Measurements from ENCODE around the gene PUDP.
"Not testable (repeated sequence)": the region's sequence is repeated elsewhere in the genome, so short reads cannot be mapped to it uniquely, and the experiment has no call there.

PUDP gene

DNA sequence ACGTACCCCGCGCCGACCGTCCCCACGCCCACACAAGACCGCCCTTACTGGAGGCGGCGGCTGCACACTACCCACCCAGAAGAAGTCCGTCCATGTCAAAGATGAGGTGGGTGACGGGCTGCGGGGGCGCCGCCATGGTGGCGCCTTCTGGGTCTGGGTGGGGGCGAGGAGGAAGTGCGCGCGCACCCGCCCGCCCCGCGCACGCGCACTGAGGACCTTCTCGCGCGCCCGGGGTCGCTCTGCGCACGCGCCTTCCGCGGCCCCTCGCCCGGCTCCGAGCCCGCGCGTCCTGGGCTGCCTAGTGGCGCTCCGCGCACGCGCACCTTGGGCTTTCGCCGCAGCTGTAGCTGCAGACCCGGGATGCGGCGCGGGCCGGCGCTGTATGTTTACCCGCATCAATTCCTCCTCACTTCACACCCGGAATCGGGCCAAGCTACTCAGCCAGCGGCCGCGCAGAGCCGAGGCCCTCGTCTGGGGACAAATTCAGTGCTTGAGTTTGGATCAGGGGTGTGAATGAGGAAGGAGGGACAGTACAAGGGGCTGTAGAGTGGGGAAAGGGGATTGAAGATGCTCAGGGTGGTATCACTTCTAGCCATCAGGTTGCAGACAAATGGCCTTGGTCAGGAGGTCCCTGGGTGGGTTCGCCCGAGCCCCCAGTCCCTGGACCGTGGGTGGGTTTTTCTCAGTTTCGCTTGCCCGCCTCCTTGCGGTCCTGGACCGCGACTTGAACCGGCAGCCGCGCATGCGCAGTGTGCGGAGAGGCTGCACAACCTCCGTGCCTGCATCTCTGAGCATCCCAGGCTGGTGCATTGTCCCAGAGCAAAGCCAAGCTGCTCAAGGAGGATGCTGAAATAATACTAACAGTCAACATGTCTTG, at the start of gene PUDP:
Gene PUDP (minus strand): TSS at position 176 of the 877 bp plus-strand sequence. CDS start 40 bp downstream, at position 136.
- DNase-seq, result peak; percentile 86

DNA sequence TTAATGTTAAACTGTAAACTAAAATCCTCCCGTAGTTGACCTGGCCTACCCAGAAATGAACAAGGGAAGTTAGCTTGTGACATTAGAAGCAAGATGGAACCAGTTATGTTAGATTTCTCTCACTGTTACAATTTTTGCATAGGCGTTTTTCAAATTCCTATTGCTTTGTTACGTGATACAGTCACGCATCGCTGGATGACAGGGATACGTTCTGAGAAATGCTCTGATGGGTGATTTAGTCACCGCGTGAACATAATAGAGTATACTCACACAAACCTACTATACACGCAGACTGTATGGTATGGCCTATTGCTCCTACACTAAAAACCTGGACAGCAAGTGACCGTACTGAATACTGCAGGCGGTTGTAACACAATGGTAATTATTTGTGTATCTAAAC, 46.7 kb upstream of the PUDP start:
- DNase-seq, result no peak

- DNase-seq, result no peak
Observed at GRCh38 chrX:7192871-7193270, 44.9 kb upstream of the PUDP start.

DNA sequence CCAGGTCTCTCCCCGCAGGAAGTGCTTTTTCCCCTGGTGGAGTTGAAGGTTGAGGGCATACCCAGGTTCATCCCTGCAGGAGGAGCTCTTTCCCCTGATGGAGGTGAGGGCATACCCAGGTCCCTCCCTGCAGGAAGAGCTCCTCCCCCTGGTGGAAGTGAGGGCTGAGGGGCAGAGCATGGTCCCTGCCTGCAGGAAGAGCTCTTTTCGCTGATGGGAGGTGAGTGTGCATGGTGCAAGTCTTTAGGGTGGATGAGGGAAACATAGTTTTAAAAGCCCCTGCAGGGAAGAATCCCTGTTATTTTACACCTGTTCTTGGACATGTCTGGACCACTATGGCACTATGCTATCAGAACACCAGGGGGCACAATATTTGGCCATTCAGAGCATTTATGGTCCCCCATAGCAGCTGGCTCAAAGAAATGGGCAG, 43.7 kb upstream of the PUDP start:
- DNase-seq, result no peak

GRCh38 chrX:7190157-7190556, 42.2 kb upstream of the PUDP start:
- DNase-seq, result no peak

GRCh38 chrX:7188672-7189071, 40.7 kb upstream of the PUDP start:
- DNase-seq, result no peak

DNA sequence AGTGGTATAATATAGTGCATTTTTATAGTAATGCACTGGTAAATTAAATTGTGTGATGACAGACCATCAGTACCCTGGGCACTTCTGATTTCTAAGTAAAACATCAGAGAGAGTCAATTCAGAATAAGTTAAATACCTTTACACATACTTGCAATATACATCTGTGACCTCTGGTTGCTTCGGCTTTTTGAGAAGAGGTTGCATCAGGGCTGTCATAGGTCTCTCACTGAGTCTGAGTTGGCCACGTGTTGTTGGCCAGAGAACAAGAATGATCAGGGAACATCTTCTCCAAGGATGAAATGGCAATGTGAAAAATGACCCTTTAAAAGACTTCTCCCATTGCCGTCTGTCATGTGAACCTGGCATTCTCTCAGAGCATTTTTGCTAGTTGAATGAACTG, 36.9 kb upstream of the PUDP start:
- no peak for DNase-seq

DNA sequence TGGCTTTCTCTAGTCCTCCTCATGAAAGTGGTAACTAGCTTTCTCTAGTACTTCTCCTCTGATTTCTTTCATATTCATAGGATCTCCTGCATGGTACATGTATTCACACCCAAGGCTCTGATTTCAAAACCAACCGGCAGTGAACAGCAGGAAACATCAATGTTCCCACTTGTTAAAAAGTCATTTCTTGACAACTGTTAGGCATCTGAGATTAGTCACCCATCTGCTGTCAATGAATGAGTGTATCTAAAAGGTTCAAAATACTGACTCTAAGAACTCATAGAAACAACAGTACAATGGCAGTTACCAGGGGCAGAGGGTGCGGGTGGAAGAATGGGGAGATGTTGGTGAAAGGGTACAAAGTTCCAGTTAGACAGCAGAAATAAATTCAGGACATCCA, 31.5 kb upstream of the PUDP start:
- DNase-seq, result no peak

- not testable (repeated sequence) for DNase-seq
Observed at GRCh38 chrX:7178859-7179258, 30.9 kb upstream of the PUDP start.

DNA sequence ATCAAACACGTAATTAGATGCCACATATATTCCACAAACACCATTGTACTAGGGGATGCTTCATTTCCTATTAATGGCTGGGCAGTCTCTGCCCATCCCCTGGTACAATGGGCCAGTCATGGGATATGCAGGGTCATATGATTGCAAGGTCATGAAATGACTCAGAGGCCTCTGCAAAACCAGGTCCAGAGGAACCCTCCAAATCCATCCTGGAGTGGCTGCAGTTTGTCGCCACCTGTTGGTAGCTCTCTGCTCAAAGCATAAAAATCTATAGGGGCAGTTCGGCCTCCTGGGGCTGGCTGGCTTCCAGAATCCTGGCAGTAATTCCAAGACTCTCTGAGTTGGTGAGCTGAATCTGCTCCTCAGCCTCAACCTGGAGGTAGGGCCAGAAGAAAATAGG, 22.9 kb upstream of the PUDP start:
- DNase-seq, result peak; percentile 45

- DNase-seq, result no peak
Observed at GRCh38 chrX:7169627-7170026, 21.7 kb upstream of the PUDP start.

DNA sequence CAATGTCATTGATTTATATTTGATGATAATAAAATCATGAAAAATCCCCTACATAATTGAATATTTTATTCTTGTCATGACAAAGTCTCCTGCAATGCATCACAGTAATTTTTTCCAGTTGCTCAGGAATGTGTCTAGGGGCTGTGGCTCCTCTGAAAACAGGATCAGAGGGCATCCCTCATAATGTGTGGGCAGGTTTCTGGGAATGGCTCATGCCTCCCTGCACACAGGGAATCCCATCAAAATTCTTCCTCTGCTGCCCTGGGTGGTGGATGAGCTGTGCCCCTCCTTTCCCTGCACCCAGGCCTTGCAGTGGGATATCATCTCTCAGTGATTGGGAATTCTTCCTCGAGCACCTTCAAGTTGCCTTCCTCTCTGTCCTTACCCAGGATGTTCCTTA, 20.4 kb upstream of the PUDP start:
- DNase-seq, result no peak

- DNase-seq, result no peak
Observed at GRCh38 chrX:7164174-7164573, 16.2 kb upstream of the PUDP start.

DNA sequence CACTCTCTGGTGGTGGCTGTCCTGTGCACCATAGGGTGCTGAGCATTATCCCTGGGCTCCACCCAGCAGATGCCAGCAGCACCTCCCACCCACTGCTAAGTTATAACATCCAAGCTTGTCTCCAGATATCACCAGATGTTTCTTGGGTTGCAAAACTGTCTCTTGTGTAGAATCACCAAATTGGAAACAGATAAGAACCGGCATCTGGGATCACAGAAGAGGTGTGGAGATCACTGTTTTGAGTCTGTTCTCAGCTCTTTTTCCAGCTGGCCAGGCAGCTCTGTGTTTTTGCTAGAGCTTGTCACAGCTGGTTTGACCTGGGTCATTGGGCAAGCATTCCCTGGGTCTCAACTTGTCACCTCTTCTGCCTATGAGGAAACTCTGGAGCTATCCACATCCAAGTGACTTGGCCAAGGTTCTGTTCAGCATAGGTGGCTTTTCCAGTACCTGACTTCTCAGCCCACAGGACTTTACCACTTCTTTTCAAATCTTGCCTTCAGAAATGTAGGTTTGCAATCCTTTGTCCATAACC, 15.3 kb upstream of the PUDP start:
- no peak for DNase-seq

GRCh38 chrX:7159149-7159861, 11.4 kb upstream of the PUDP start:
- DNase-seq, result no peak

DNA sequence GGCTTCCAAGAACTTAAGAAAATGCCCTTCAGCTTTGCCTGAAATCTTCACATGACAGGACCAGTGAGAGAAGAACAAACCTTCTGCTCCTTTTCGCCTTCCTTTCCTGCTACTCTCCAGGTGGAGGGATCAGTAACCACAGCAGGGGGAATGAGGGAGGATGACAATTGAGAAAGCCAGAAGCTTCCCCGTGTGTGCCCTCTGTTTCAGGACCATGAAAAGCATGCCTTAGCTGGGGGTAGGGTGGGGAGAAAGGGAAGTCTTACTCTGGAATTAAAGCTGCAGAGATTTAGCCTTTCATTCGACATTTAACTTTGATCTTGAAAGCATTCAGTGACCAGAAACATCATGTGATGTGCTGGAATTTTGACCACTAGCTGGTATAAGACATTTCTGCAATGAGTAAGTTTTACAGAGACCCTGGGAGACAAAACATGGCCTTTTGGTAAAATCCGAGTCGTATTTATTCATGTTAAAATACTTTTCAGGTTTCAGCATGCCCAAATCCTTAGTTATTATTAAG, 10.6 kb upstream of the PUDP start:
- no peak for DNase-seq

DNA sequence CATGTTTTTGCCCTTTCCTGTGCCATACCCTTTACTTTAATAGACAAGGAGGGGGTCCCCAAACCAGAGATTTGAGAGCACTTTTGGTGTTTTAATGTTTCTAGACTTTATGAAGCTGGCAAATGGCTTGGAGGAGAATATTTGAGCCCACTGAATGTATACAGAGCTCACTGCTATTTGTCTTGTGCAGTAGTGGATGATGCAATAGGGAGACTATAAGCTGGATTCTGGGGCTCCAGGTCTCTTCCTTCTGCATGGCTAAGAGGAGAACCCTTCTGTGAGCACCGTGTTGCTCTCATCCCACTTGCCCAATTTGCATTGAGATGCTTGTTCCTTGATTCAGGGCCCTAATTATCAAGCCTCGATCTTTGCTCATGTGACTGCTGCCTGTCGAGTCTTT, 8.9 kb upstream of the PUDP start:
- DNase-seq, result no peak

DNA sequence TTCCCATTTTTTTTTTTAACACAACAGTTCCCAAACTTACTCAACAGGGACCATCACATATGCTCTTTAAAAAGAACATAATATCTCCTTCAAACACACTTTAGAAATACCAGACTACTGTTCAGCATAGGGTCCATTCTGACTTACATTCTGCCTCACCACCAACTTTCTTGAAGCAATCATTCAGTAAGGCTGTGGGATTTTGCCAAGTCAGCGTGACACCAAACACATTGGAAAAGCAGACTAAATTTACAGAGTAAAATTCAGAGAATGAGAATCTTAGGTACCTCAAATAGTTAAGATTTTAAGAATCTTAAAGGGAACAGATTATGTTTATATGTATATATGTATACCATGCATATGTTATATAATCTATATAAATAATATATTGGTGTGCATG, 7.2 kb upstream of the PUDP start:
- no peak for DNase-seq

- DNase-seq, result no peak
Observed at GRCh38 chrX:7154041-7154597, 6.2 kb upstream of the PUDP start.

GRCh38 chrX:7153231-7153630, 5.3 kb upstream of the PUDP start:
- no peak for DNase-seq

- no peak for DNase-seq
Observed at GRCh38 chrX:7149411-7149810, 1.5 kb upstream of the PUDP start.

- peak; percentile 32 for DNase-seq
Observed at GRCh38 chrX:7147413-7147977, 458 bp downstream of the PUDP start, which contains the start of gene STS. TSS of gene STS (plus strand) at chrX:7147712. CDS start at chrX:7253200, 105,488 bp downstream.
